ENCODE measurements around the gene TPSB2.

The TPSB2 gene

DNA sequence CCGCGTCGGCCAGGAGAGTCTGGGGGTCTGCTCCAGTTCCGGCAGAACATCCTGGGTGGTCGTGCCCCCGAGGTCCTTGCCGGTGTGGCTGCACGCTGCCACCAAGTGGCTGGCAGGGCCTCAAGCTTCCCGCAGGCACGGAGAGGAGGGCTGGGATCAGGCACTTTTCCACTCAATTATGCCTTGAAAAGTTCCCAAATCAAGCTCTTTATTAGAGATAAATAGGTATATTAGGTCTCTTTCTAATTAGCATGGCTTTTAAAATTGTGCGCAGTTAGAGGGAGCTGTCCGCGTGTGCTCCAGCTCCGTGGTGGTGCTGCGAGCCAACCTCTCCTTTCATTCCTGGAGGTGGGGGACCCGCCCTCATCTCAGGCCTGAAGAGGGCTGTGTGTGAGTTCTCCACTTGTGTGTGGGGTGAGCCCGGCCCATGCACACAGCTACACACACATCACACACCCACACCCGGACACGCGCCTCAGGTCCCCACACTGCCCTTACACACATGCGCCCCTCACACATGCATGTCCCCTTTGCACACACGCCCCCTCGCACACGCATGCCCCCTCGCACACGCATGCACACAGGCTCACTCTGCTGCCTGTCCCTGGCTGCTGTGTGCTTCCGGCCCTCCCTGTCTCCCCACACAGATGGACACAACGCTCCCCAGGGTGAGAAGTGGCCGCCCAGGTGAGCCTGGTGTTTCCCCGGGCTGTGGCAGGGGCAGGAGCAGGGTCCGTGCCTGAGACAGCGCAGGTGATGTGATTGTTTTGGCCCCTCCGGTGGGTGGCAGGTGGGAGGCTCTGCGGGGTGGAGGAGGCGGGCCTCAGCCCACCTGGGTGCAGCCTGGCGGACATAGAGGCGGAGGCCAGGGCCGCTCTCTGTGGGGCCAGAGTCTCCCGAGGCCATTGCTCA lies 48.3 kb downstream of the TPSB2 start:
- Histone ChIP-seq H4K20me1 (ENCODE audit: control insufficient read depth, insufficient read depth, low read depth, low read length) (no peaks in the 10 kb centered on the region), H3K4me1 (ENCODE audit: control insufficient read depth, low read length) (no peaks in the 10 kb centered on the region), H3K79me2 (ENCODE audit: control insufficient read depth, low read length) (no peaks in the 10 kb centered on the region), H3K27ac (ENCODE audit: low read depth, low read length) (no peak overlapping the region), H3K9me2 (replicated peaks; ENCODE audit: control insufficient read depth, low read length) (no peaks in the 10 kb centered on the region), H3K4me2 (ENCODE audit: low read length) (no peak overlapping the region), H3K9me3 (ENCODE audit: control insufficient read depth, insufficient read depth, low read length) (no peaks in the 10 kb centered on the region), H3K4me3 (ENCODE audit: low read length) (no peak overlapping the region), H3F3A (ENCODE audit: control insufficient read depth, insufficient read depth) (no peaks in the 10 kb centered on the region), H3K27me3 (ENCODE audit: control insufficient read depth, low read length) (no peaks in the 10 kb centered on the region), H3K36me3 (ENCODE audit: control insufficient read depth, low read length) (no peaks in the 10 kb centered on the region)
- TF ChIP-seq, protein P1, sequence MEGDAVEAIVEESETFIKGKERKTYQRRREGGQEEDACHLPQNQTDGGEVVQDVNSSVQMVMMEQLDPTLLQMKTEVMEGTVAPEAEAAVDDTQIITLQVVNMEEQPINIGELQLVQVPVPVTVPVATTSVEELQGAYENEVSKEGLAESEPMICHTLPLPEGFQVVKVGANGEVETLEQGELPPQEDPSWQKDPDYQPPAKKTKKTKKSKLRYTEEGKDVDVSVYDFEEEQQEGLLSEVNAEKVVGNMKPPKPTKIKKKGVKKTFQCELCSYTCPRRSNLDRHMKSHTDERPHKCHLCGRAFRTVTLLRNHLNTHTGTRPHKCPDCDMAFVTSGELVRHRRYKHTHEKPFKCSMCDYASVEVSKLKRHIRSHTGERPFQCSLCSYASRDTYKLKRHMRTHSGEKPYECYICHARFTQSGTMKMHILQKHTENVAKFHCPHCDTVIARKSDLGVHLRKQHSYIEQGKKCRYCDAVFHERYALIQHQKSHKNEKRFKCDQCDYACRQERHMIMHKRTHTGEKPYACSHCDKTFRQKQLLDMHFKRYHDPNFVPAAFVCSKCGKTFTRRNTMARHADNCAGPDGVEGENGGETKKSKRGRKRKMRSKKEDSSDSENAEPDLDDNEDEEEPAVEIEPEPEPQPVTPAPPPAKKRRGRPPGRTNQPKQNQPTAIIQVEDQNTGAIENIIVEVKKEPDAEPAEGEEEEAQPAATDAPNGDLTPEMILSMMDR (IDR thresholded peaks at IDR 0.05; ENCODE audit: low read depth, low read length, poor library complexity, severe bottlenecking), result no peak
- no peak for TF ChIP-seq EZH2phosphoT487 (IDR thresholded peaks at IDR 0.05; ENCODE audit: borderline replicate concordance, low read length)

DNA sequence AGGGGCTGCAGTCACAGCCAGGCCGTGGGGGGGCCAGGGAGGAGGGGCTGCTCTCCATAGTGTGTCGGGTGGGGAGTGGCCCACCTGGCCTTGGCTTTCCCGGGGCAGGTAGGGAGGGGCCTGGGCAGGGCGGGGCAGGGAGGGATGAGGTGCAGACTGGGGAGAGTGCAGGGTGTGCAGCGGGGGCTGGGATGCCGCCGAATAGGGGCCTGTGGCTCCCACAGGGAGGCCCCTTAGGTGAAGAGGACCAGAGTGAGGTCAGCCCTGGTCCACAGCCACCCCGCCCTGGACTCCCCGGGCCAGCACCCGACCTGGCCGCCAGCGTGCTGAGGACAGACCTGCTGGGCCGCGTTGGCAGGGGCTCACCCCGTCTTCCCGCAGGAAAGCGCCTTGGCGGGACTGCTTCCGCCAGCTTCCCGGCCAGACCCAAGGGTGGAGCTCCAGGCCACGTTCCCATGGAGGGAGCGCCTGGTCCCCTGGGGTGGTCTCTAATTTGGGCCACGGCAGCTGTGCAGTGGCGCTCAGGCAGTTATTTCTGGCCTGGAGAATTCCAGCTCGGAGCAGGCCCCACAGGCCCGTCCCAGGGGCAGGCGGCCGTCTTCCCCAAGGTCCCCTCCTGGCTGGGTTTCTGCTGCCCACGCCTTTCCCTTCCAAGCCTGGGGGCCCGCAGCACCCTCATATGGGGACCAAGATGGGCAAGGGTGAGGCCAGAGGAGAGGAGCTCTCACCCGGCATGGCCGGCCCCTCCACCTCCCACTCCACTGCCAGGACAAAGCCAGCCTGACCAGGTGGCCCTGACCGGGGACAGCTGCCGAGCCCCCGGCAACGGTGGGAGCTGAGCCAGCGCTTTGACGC lies 49.2 kb downstream of the TPSB2 start:
- H3K9me2 ChIP-seq (replicated peaks; ENCODE audit: control insufficient read depth, low read length), result no peaks in the 10 kb centered on the region
- no peak for TF ChIP-seq EZH2phosphoT487 (IDR thresholded peaks at IDR 0.05; ENCODE audit: borderline replicate concordance, low read length)
- TF ChIP-seq, protein P1 (IDR thresholded peaks at IDR 0.05; ENCODE audit: low read depth, low read length, poor library complexity, severe bottlenecking), result no peak
- H3K4me3 ChIP-seq (ENCODE audit: low read length), result no peak overlapping the region
- H3K79me2 ChIP-seq (ENCODE audit: control insufficient read depth, low read length), result no peaks in the 10 kb centered on the region
- no peaks in the 10 kb centered on the region for H4K20me1 ChIP-seq (ENCODE audit: control insufficient read depth, insufficient read depth, low read depth, low read length)
- no peaks in the 10 kb centered on the region for H3F3A ChIP-seq (ENCODE audit: control insufficient read depth, insufficient read depth)
- H3K9me3 ChIP-seq (ENCODE audit: control insufficient read depth, insufficient read depth, low read length), result no peaks in the 10 kb centered on the region
- H3K4me2 ChIP-seq (ENCODE audit: low read length), result no peak overlapping the region
- no peaks in the 10 kb centered on the region for H3K4me1 ChIP-seq (ENCODE audit: control insufficient read depth, low read length)
- H3K27ac ChIP-seq (ENCODE audit: low read depth, low read length), result no peak overlapping the region
- H3K27me3 ChIP-seq (ENCODE audit: control insufficient read depth, low read length), result no peaks in the 10 kb centered on the region
- no peaks in the 10 kb centered on the region for H3K36me3 ChIP-seq (ENCODE audit: control insufficient read depth, low read length)

All from DOHH2 (cell line).